ENCODE measurements around the gene ZNF823. TPM values are rescaled to one million over a fixed set of nuclear protein-coding genes. Genes with fewer than 3 reads are reported as not detected.

ZNF823 gene
- total and polyA plus RNA-seq, 2 of the 13 experiments (the other 11 are each of a cell fraction or from before 2014, with no cell fraction given): 5.7 to 11.7 TPM

- TF ChIP-seq, protein P1, sequence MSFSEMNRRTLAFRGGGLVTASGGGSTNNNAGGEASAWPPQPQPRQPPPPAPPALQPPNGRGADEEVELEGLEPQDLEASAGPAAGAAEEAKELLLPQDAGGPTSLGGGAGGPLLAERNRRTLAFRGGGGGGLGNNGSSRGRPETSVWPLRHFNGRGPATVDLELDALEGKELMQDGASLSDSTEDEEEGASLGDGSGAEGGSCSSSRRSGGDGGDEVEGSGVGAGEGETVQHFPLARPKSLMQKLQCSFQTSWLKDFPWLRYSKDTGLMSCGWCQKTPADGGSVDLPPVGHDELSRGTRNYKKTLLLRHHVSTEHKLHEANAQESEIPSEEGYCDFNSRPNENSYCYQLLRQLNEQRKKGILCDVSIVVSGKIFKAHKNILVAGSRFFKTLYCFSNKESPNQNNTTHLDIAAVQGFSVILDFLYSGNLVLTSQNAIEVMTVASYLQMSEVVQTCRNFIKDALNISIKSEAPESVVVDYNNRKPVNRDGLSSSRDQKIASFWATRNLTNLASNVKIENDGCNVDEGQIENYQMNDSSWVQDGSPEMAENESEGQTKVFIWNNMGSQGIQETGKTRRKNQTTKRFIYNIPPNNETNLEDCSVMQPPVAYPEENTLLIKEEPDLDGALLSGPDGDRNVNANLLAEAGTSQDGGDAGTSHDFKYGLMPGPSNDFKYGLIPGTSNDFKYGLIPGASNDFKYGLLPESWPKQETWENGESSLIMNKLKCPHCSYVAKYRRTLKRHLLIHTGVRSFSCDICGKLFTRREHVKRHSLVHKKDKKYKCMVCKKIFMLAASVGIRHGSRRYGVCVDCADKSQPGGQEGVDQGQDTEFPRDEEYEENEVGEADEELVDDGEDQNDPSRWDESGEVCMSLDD (CRISPR knock-in tag; IDR thresholded peaks at IDR 0.05; ENCODE audit: borderline replicate concordance): no peak
- TF ChIP-seq ZFX (CRISPR knock-in tag; IDR thresholded peaks at IDR 0.05; ENCODE audit: low read depth) (peak; percentile 33; the same call in 1 of the 2 replicates), ZNF607 (CRISPR knock-in tag; IDR thresholded peaks at IDR 0.05; ENCODE audit: borderline replicate concordance) (0 out of 2 replicates have a peak, but pooled peaks have one; percentile 44), MYC (CRISPR knock-in tag; IDR thresholded peaks at IDR 0.05; ENCODE audit: borderline replicate concordance) (peak; percentile 34; the same call in 1 of the 2 replicates), ZNF501 (CRISPR knock-in tag; IDR thresholded peaks at IDR 0.05) (0 out of 2 replicates have a peak, but pooled peaks have one; percentile 23), MXD4 (CRISPR knock-in tag; IDR thresholded peaks at IDR 0.05) (0 out of 2 replicates have a peak, but pooled peaks have one; percentile 28)
- TF ChIP-seq, protein P2, sequence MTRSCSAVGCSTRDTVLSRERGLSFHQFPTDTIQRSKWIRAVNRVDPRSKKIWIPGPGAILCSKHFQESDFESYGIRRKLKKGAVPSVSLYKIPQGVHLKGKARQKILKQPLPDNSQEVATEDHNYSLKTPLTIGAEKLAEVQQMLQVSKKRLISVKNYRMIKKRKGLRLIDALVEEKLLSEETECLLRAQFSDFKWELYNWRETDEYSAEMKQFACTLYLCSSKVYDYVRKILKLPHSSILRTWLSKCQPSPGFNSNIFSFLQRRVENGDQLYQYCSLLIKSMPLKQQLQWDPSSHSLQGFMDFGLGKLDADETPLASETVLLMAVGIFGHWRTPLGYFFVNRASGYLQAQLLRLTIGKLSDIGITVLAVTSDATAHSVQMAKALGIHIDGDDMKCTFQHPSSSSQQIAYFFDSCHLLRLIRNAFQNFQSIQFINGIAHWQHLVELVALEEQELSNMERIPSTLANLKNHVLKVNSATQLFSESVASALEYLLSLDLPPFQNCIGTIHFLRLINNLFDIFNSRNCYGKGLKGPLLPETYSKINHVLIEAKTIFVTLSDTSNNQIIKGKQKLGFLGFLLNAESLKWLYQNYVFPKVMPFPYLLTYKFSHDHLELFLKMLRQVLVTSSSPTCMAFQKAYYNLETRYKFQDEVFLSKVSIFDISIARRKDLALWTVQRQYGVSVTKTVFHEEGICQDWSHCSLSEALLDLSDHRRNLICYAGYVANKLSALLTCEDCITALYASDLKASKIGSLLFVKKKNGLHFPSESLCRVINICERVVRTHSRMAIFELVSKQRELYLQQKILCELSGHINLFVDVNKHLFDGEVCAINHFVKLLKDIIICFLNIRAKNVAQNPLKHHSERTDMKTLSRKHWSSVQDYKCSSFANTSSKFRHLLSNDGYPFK (CRISPR knock-in tag; IDR thresholded peaks at IDR 0.05; ENCODE audit: borderline replicate concordance): peak; percentile 16; the same call in 1 of the 2 replicates
- TF ChIP-seq, protein P3, sequence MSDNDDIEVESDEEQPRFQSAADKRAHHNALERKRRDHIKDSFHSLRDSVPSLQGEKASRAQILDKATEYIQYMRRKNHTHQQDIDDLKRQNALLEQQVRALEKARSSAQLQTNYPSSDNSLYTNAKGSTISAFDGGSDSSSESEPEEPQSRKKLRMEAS (IDR thresholded peaks at IDR 0.05): peak; percentile 84
- TF ChIP-seq, protein P4, sequence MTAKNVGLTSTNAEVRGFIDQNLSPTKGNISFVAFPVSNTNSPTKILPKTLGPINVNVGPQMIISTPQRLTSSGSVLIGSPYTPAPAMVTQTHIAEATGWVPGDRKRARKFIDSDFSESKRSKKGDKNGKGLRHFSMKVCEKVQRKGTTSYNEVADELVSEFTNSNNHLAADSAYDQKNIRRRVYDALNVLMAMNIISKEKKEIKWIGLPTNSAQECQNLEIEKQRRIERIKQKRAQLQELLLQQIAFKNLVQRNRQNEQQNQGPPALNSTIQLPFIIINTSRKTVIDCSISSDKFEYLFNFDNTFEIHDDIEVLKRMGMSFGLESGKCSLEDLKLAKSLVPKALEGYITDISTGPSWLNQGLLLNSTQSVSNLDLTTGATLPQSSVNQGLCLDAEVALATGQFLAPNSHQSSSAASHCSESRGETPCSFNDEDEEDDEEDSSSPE (CRISPR knock-in tag; IDR thresholded peaks at IDR 0.05): 0 out of 2 replicates have a peak, but pooled peaks have one; percentile 31
Measured at GRCh38 chr19:11710313-11710712, 28.4 kb downstream of the ZNF823 start (continued).
